Fibroblast of lung (primary cell): ENCODE results near the gene NTRK3.

Experiments
- CTCF ChIP-seq, 2 donors: IDR thresholded peaks in 1 of 2; conservative IDR thresholded peaks in 1 of 2; 1 replicate in 1 of 2; 2 replicates in 1 of 2; pipeline ENCODE4 v1.5.1; 2011 to 2012; ENCODE audit warnings: low read length in 2 of 2, control low read depth in 1 of 2, inconsistent platforms in 1 of 2, low read depth in 1 of 2, mild to moderate bottlenecking in 1 of 2
- EZH2 ChIP-seq: IDR thresholded peaks from 2 replicates; pipeline ENCODE4 v1.5.1; 2012; ENCODE audit warnings: low read length, control low read depth, mild to moderate bottlenecking; ENCODE audit errors: missing control alignments

- TF ChIP-seq CTCF (conservative IDR thresholded peaks at IDR 0.05 in 1 of 2, IDR thresholded peaks at IDR 0.05 in 1 of 2; ENCODE audit: low read depth in 1 of 2, low read length in 2 of 2) (no peak), EZH2 (no peak)
Measured at GRCh38 chr15:87846746-87847145, 409.8 kb downstream of the NTRK3 start.
